GM18858 (cell line): ENCODE data around the gene ORAI1.
A peak's percentile ranks its signal among the peaks of the same experiment; 100 is the strongest.
"Not testable (repeated sequence)": the region's sequence is repeated elsewhere in the genome, so short reads cannot be mapped to it uniquely, and the experiment has no call there.

Experiments used
- ATAC-seq: cut with Tn5 transposase; IDR thresholded peaks from one replicate; pipeline ENCODE4 v1.9.1; 2021; ENCODE audit not compliant: unreplicated experiment

Gene ORAI1

DNA sequence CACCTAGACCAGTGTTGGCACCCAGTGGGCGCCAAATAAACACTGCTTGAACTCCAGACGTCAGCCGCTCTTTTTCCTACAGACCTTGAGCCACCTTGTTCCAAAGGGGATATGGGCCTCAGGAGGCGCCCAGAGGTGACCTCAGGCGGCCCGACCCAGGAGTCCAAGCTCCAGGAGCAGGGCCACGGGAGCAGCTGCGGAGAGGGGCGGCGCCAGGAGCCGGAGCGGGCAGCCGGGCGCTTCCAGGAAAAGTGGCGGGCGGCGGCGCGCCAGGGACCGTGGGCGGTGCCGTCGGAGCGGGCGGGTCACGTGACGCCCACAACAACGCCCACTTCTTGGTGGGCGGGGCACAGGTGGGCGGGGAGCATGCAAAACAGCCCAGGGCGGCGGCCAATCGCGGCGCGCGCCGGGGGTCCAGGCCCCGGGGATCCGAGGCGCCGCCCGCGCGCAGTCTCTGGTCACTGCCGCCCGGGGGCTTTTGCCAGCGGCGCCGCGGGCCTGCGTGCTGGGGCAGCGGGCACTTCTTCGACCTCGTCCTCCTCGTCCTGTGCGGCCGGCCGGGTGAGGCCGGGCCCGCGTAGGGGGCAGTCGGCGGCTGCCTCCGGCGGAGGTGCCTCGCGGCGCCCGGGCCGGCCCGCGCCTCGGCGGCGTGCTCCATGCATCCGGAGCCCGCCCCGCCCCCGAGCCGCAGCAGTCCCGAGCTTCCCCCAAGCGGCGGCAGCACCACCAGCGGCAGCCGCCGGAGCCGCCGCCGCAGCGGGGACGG is at the start of gene ORAI1:
ORAI1 (plus strand) TSS at position 444 of the 766 bp plus-strand sequence.
- peak; percentile 55 for ATAC-seq

DNA sequence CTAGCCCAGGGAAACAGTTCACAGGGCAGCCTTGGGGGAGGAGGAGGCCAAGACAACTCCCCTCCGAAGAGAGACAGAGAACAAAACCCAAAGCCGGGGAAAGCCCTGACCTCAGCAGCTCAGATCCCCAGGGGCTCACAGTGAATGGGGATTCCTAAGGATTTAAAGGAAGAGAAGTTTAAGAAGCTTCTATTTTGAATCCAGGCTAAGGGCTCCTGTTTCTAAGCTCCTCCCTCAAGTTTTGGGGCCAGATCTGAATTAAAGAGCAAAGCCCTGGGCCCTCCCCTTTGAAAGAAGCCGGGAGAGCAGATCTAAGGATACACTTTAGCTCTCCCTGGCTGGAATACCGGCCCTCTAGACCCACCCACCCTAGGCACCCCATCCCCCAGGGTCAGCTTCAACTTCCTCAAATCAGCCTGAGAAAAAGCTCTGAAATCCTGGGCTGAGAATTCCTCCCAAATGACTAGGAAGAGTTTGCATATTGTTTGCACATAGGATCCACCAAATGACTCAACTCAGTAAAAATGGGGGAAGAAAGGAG is 49.4 kb upstream of the ORAI1 start:
- ATAC-seq, result no peak

DNA sequence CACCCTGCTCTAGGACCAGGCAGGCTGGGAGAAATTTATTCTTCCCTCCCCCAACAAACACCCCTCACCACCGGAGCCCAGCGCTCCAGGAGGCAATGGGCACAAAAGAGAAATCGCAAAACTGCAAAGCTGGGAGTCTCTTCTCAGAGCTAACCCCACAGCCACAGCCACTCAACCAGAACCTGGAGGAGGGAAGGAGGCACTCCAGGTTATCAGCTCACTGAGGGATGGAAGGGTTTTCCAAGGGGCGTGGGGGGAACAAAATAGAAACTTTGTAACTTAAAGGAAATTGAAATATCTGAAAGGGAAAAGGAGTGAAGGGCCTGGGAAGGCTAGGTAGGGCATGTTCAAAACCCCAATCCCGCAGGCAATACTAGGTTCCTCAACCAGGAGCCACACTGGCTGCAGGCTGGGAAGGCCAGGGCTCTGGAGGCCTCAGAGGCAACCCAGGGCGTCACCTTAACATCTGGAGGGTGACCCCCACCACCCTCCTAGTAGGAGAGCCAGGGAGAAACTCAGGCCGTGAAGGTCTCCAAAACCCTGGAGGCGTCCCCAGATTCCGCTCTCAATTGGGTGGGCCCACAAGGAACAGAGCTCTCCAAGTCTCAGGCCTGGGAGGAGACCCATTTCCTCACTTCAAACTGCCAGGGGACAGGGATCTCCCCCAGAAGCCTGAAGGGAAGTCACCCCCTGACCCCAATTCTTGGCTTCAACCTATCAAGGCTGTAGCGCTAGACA is 48.7 kb upstream of the ORAI1 start:
- ATAC-seq, result no peak

DNA sequence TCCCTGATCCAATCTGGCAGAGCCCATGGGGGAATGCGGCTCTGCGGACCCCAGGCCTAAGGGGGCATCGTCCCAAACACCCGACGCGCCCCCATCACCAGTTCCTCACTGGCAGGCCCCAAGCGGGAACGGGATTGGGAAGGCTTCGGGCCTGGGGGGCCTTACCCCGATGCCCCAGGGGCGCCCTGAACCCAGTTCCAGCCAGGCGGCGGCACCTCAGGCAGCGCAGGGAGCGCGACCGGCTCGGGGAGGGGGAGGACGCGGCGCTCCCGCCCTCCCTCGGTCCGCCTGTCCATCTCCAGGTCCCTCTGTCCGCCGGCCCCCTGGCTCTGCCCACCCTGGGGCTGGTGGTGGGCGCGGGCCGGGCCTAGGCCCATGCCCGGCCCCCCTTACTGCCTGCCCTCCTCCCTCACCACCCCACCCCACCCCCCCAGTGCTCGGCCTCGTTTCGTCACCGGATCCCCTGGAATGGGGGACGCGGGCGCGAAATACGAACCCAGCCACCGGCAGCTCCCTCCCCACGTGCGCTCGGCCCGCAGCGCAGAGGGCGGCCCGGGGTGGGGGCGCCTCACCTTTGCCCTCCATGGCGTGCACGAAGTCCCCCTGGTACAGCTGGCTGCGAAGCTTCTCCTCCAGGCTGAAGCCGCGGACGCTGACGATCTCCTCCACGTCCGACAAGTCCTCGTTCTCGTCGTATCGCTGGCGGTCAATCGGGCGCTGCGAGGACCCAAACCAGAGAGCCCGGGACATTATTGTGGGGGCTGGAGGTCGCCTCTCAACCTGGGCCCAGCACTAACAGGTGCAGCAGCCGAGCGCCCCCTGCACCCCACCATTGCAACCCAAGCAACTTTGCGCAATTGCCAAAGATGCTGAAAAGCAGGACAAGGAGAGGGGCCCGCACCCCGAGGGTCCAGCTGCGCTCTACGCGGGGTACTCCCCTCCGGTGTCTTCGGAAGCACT is 47.8 kb upstream of the ORAI1 start:
- ATAC-seq, result no peak

DNA sequence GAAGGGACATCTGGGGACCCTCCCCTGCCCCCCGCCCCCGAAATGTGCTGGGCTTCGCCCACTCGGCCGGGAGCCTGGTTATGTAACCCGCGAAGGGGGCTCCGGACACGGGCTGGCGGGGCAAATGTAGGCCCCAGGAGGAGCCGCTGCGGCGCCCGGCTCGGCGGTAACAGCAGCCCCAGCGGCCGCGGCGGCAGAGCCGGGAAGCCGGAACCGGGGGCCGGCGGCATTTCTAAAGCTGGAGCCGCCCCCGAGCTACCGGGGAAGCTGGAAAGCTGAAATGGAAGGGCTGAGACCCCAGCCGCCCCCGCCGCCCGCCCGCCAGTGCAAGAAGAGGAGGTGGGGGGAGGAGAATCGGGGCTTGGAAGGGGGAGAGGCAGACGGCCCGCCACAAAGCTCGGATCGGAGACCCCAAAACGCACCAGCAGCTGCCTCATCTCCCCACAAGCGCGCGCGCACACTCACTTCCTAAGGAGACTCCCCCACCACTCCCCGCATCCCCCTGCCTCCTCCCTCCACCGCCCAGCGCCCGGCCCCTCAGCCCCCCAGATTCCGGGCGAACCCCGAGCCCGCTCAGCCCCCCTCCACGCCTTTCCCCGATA is 47.0 kb upstream of the ORAI1 start:
- no peak for ATAC-seq

DNA sequence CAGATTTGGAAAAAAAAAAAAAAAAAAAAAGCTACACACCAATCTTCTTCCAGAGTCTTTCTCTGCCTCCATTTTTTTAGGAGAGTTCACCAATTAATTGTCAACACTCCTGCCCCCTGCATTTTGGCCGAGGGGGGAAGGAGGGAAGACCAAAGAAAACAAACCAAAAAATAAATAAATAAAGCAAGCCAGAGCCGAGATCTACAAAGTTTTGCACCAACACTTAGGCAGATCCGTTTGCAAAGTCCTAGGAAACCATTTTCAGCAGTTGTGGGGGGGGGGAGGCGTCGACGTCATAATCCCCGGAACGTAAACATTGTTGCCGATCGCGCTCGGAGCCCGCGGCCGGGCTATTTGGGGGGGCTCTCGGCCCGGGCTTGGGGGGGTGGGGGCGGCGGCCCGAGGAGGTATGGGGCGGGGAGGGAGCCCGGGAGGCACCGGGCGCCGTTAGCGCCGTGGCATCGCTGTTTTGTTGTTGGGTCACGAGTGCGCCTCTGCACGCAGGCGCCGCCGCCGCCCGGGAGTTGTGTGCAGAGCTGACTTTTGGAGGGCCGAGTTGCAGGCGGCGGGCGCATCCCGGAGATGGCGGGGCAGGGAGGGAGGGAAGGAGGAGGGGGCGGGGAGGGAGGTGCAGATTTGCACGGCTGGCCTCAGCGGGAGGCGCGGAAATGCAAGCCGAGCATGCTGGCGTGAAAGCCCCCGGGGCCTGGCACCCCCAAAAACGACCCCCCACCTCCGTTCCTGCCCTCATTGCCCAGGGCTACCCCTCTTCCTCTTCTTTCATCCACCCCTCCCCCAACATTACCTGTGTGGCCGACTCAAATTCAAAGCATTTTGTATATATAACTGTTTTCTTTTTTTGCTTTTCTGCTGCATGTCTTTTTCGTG is 46.1 kb upstream of the ORAI1 start:
- no peak for ATAC-seq

DNA sequence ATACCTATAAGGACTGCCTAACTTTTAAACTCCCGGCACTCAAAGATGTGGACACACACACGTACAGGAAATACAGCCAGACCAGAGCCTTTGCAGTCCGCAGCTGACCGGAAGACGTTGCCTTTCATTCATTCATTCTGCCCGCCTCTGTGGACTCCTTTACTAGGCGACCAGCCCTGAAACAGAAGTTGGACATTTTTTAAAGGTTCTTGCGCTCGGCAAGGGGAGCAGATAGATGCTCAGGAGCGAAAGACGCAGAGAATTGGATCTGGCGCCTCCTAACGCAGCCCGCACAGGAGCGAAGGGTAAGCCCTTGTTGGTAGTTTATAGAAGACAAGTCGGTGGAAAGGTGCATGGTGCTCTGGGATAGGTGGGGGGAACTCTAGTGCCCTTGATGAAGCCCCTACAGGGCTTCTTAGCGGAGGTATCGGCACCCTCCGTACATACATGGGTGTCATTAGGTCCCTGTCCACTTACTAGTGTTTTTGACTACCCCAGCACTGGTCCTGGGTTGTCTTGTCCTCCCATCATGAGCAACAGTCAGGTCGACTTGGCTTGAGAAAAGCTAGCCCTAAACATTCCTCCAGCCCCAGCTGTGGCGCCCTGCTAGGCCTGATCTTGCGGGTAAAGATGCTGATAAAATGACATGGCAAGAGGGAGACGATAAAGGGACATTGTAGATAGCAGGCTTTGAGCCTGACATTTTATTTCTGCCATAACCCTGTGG is 45.2 kb upstream of the ORAI1 start, which contains the start of gene KDM2B:
KDM2B (minus strand) TSS at position 65 of the 727 bp plus-strand sequence. CDS start 112 bp downstream, outside the sequence.
- no peak for ATAC-seq

DNA sequence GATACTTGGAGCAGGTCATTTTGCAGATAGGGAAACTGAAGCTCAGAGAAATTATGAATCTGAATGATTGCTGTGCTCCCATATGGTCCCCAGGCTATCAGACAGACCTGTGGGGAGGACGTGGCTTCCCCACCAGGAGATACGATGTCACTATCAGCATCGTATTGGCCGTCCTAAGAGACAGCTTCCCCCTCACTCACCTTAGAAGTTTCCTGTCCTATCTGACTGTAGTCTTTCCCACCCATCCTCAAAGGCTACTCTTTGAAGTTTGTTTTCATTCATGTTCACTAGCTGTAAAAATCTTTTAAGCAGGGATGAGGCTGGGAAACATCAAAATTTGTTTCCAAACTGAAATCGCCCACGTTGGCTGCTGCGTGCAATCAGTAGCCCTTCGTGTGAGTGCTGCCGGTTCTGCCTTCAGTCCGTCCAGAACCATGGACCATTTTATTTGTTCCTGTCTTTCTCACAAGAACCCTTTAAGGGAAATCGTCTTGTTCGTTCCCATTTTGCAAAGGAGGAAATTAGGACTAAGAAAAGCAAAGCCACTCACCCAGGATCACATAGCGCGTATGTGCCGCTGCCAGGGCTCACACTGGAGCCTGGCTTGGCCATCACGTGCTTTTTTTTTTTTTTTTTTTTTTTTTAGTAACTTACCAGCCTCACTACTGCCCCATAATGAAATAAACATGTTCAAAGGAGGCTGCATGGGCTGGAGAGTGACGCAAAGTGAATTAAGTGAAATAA is 44.5 kb upstream of the ORAI1 start:
- no peak for ATAC-seq

DNA sequence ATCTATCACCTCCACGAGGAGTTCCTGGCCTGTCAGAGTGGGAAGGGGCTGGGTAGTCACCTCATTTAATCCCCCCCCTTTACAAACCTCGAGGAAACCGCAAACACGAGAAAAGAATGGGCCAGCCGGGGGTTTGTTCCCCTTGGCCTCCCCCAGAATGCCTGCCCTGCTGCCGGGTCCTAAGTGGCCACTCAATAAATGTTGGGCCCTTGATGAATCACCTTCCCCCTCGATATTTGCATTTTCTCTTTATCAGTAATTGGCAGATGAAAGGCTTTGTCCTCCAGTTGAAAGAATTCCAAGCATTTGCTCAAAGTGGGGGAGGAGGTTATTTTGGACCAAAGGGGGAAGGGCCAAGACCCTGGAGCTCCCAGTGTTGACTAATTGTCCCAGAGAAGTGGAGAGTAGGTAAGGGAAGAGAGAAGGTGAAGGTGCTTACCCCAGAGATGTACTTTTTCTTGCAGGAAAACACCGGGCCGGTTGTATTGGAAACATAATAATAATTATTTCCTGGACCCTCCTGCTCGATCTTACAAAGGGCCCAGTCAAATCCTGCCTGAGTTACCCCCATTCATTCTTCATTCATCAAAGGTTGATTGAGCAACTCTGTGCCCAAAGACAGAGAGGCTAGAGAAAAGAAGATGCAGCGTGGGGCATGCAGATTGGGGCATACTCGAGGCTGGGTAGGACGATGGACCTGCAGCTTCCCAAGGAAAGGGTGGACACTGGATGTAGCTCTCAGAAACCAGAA is 43.6 kb upstream of the ORAI1 start:
- ATAC-seq, result no peak

DNA sequence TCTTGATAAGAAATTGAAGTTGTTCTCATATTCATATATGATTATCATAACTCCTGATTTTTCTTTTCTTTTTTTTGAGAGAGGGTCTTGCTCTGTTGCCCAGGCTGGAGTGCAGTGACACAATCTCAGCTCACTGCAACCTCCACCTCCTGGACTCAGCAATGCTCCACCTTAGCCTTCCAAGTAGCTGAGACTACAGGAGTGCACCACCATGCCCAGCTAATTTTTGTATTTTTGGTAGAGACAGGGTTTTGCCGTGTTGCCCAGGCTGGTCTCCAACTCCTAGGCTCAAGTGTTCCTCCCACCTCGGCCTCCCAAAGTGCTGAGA is 43.0 kb upstream of the ORAI1 start:
- not testable (repeated sequence) for ATAC-seq

DNA sequence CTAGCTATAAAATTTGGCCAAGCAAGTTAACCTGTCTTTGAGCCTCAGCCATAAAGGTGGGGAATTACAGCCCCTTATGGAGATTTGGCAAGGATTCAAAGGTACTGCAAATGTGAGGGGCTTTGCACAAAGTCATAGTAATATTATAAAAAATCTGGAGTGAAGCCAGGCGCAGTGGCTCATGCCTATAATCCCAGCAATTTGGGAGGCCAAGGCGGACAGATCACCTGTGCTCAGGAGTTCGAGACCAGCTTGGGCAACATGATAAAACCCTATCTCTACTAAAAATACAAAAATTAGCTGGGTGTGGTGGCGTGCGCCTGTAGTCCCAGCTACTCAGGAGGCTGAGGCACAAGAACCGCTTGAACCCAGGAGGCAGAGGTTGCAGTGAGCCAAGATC is 41.4 kb upstream of the ORAI1 start:
- not testable (repeated sequence) for ATAC-seq

DNA sequence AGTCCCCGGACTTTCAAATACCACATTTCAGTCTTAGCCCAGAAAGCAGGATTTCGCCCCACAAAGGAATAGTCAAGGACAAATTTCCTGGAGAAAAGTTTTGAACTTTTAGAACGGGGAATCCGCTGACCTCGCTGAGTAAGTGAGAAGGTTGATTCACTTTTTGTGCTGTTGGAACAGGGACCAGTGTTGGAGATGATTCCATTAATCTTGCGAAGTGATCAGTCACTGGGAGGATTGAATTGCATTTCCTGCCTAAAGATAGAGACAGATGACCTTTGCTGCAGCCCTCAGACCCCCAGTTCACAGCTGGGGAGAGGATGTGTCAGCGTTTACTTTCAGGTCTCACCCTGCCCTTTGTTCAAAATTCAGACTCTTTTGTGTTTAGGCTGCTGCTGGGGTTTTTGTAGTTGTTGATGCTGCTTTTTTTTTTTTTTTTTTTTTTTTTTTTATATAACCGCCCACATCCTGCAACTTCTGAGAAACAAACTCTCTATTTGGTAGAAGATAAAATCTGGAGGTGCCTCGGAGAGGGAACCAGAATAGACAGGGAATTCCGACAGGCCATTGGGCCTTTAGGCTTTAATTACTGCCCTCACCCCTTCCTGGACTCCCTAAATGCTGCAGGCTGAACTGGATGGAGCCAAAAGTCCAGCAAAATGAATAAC is 35.7 kb upstream of the ORAI1 start:
- ATAC-seq, result no peak

DNA sequence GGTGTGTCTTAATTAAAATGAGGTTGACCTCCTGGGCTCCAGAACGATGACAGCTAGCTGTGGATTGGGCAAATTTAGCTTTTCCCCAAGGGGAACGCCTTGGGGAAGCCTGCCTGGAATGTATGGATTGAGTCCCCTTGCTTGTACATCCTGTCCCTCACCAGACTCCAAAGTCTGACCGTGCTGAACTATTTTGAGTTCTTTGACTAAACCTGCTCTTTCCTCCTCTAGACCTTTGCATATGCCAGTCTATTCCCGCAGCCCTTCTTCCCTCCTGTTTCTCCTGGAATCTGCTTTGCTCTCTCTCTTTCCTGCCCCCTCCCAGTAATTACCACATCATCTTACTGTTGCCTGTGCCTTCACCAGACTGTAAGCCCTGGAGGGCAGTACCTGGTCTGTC is 34.0 kb upstream of the ORAI1 start:
- ATAC-seq, result no peak

DNA sequence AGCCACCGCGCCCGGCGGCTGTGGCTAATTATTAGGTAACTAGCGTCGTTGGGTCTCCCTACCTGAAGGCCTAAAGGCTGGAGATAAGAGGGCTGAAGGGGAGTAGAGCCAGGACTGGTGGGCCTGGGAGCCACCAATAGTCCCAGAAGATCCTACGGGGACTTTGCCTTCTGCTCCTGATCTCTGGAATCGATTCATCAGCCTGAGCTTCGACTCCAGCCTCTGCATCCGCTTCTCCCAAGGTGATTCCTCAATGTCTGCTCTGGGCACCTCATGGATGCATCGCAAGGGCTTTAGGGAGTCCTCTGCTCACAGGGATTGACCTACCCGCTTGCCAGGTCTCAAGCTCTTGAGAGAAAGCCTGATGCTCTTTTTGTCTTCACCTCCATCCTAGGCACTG is 30.8 kb upstream of the ORAI1 start:
- ATAC-seq, result no peak

DNA sequence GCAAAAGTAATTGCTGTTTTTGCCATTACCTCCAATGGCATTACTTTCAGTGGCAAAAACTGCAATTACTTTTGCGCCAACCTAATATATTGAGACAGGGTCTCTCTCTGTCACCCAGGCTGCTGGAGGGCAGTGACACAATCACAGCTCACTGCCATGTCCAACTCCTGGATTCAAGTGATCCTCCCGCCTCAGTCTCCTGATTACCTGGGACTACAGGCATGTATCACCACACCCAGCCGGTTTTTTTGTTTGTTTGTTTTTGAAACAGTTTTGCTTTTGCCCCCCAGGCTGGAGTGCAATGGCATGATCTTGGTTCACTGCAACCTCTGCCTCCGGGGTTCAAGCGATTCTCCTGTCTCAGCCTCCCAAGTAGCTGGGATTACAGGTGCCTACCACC is 29.8 kb upstream of the ORAI1 start:
- no peak for ATAC-seq

DNA sequence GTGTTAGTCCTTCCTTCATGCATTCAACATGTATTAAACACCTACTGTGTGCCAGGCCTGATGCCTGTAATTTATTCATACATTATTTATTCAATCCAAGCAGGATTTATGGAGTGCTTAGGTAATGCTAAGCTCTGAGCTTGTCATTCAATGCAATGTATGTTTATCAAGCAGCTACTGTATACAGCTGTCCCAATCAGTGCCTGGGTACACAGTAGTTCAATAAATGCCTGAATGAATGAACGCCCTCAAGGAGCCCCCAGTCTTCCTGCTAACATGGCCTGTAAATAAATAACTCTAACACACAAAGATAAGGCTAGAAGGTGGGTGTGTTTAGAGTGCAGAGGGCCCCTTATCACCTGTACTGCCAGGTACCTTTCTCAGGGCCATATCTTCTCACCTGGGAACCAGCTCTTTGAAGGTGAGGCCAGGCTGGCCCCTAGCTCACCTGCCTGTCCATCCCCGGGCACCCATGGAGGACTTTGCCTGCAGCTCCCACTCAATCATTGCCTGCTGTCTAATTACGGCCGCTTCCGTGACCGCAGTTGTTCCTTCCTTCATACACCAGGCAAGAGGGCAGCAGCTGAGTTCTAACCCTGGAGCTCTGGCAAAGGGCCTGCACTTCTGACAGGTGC is 25.5 kb upstream of the ORAI1 start:
- ATAC-seq, result no peak

DNA sequence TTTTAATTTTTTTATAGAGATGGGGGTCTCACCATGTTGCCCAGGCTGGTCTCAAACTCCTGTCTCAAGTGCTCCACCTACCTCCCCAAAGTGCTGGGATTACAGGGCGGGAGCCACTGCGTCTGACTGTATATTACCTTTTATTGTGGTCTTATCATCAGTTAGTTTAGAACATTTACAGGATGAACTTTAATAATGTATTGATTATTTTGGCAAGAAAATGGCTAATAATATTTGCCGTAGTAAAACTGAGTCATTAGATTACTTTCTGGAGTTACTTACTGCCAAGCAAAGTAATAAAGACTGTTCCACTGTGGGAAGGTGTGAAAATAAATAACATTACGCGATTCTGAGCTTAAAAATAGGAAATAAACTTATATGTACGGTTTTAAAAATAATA is 23.6 kb upstream of the ORAI1 start:
- no peak for ATAC-seq
